HK-2 (cell line): Measurements from ENCODE around the gene GPS2.

ENCODE experiments used
- DNase-seq: peaks from one replicate; pipeline ENCODE4 v3.0.0-alpha.2; 2018; ENCODE audit not compliant: unreplicated experiment

Gene GPS2

GRCh38 chr17:7317161-7317803 is 2.1 kb upstream of the GPS2 start:
- DNase-seq = no peak

DNA sequence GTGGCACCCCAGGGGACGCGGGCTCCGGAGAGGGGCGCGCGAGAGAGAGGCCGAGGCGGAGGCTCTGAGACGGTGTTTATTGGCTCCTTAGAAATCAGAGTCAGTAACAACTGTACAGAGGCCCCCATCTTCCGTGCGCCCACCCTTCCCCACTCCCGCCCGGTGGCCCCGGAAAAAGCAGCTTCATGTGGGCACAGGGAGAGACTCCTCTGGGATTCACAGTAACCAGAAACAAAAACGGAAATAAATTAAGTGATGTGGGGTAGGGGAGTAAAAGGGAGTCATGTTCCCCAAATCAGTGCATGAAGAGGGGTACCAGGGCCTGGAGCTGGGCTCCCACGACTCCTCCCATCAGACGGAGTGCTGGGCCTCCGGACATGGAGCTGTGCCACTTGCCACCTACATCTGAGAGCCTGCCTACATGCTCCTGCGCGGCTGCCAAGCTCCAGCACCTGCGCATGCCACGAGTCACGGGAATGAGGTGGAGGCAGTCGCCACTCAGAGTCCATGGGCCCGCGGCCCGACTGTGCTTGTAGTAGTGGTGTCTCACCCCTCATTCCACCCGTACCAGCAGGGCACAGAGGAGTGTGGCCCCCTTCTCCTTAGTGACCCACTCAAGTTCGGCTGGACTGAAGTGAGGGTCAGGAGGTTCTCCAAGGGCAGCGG is 543 bp upstream of the GPS2 start:
- peak; percentile 15 for DNase-seq

- DNase-seq = peak; percentile 42
Observed at GRCh38 chr17:7313890-7314718, 1.1 kb downstream of the GPS2 start.

DNA sequence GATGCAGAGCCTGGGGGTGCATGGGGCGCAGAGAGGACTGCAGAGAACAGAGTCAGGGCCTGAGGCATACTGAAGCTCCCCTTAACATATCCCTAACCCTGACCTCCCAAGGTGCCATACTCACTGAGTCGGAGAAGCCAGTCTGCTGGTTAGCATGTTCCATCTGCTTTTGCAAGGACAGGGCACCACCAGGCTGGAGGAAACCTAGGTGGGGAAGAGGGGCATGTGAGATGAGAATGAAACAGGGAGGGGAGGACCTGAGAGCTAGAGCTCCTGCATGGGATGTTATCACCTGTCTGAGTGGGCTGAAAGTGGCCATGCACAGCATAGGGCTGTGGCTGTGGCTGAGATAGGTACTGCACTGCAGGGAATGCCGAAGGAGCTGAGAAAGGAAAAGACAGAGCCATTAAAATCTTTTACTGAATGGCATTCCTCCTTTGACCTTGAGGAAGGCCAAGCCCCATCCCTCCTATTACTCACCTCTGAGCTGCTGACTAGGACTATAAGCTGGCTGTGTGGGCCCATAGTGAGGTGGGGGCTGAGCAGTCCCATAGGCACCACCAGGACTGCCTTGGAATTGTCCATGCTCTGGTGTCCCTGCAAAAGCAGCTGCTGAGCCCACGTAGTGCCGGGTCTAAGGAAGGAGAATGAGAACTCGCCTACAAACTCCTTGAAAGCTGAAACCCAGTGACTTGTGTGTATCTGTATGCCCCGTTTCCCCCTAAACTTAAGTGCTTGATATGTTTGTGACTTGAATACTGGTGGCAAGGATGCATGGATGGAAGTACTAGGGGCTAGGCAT is 1.9 kb downstream of the GPS2 start:
- DNase-seq = peak; percentile 39

- DNase-seq = no peak
Observed at GRCh38 chr17:7312432-7313087, 2.6 kb downstream of the GPS2 start.

DNA sequence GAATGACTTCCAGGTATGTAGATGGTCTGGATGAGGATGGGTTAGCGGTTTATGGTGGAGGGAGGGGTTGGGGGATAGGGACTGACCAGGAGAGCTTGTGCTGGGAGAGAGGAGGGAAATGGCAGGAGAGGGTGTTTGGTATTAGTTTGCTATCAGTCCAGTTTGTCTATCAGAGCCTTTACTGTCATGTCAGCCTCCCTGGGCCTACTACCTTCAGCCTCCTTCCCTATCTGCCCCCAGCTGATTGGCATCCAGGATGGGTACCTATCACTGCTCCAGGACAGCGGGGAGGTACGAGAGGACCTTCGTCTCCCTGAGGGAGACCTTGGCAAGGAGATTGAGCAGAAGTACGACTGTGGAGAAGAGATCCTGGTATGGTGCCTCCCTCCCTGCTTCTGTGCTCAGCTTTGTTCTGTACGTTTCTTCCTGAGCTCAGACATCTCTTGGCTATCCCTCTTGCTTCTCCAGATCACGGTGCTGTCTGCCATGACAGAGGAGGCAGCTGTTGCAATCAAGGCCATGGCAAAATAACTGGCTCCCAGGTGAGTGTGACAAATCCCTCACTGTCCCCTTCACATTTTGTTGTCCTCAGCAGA is 4.0 kb downstream of the GPS2 start:
- no peak for DNase-seq

DNA sequence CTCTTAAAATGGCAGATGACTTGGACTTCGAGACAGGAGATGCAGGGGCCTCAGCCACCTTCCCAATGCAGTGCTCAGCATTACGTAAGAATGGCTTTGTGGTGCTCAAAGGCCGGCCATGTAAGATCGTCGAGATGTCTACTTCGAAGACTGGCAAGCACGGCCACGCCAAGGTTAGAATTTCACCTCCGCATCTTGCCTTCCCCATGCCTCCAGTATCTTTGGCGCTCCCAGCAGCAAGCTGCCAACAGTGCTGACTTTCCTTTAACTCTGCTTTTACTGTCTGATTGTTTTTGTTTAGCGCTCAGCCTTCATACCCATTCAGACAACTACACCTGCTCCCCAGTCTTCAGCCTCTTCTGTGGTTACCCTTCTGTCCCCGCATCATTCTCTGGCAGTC is 5.5 kb downstream of the GPS2 start:
- DNase-seq = no peak

DNA sequence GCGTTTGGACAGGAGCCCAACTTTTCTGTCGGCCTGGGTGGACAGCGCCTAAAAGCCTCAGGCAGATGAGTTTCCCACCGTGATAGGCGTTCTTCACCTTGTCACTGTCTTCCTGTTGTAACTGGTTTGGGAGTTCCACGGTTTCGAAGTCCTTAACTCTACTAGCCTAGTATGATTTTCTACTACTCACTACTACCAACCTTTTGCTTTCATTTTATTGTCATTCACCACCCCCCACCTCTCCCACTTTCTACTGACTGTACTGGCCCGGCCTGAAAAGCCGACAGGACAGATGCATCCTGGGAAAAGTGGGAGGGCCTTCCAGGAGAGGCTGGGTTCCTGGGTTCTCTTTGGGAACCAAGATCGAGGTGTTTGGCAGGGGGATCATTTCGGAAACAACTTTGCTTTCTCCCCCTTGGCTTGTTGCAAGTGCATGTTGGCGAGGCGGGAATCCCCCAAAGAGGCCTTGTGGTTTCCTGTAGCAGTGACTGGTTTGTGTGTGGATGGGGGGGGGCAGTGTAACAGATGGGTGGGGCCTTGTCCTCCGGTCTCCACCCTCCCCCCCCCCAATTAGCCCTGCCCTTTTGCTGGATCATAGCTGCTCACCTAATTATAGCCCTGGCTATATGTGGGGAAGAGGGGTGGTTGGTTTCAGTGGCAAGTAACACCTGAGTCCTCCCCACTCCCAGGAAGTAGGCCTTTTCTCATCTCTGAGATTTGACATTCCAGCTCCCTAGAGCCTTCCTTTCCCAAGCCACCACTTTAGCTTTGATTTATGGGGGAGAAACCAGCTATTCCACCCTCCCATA is 6.3 kb downstream of the GPS2 start:
- DNase-seq = peak; percentile 76

GRCh38 chr17:7307686-7308624 is 7.2 kb downstream of the GPS2 start:
- DNase-seq = peak; percentile 41

DNA sequence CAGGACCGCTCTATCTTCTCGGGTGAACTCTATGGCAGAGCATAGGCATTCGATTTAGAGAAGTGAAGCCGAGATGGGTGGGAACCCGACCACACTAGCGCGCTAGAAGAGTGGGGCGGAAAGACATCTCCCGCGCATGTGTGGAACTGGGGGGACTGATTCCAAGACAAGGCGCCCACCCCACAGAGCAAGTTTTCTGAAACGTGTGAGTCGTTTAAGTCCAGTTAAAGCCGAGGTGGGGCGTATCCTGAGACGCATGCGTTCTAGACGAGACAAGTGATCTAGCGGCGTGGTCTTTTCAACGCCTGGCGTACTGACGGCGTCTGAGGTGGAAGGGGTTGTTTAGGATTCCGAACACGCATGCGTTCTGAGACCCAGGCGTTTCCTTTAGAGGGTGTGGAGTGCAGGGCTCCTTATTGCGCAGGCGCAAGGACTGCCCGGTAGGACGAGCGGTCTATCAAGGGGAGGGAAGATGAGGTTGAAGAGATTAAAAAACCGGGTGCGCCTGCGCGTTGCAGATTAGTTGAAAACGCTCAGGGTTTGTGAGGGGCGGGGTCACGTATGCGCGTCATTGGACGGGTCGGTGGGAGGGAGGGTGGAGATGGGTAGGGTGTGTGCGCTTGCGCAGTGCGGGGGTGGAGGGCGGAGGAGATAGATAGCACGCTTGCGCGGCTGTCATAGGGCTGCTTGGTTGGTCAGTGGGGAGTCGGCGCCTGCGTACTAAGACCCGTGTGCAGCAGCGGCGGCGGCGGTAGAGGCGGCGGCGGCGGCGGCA is 8.1 kb downstream of the GPS2 start, which contains the start of gene EIF5A:
TSS of gene EIF5A (plus strand) at position 718 of the 775 bp plus-strand sequence. CDS start 2,008 bp downstream, outside the sequence.
- DNase-seq = peak; percentile 100

- no peak for DNase-seq
Observed at GRCh38 chr17:7304179-7304578, 11.0 kb downstream of the GPS2 start.

- DNase-seq = peak; percentile 87
Observed at GRCh38 chr17:7296189-7296861, 18.8 kb downstream of the GPS2 start.

DNA sequence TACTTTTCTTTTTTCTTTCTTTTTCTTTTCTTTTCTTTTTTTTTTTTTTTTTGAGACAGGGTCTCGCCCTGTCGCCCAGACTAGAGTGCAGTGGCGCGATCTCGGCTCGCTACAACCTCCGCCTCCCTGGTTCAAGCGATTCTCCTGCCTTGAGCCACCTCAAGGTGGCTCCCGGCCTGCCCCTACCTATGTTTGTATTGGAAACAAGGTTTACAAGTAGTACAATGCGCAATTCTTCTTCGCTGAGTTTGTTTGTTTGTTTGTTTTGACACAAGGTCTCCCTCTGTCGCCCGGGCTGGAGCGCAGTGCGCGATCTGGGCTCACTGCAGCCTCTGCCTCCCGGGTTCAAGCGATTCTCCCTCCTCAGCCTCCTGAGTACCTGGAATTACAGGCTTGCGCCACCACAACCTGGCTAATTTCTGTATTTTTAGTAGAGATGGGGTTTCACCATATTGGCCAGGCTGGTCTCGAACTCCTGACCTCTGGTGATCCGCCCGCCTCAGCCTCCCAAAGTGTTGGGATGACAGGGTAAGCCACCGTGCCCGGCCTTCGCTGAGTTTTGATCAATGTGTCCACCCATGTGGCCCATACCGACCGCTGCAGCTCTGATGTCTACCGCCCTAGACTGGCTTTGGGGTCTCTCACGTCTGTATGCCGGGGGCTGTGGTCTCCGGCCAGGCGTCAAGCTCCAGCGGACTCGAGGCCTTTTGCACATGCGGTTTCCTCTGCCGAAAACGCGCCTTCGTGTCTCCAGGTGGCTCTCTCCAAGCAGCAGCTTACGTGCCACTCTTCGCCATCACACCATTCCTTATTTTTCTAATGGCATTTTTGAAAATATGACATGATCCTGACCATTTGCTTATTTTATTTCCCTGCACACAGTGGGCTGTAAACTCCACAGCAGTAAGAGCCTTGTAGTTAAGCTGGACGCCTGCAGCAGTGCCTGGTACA is 19.7 kb downstream of the GPS2 start:
- DNase-seq = no peak

DNA sequence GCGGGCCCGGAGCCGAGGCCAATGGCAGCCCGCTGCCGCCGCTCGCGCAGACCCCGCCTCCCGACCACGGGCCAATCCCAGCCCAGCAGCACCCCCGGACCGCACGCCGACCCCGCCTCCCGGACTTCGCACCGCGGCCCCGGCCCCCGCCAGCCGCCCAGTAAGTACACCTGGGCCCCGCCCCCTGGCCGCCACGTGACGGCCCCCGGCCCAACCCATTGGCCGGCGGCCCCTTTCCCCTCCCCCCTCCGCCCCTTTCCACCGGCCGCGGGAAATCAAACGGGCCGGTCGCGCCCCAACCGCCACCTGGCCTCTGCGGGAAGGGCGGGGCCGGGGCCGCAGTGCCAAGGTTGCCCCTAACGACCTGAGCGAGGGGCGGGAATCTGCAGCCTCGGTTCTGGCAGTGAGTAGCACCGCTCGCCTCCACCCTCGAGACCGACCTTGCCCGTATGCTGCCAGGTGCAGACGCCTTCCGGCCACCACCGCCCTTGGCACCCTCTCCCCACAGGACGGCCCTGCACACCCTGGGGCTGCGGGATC is 20.5 kb downstream of the GPS2 start, which contains the start of gene YBX2:
TSS of gene YBX2 (minus strand) at position 26 of the 540 bp plus-strand sequence. CDS start 139 bp downstream, outside the sequence.
- peak; percentile 97 for DNase-seq

DNA sequence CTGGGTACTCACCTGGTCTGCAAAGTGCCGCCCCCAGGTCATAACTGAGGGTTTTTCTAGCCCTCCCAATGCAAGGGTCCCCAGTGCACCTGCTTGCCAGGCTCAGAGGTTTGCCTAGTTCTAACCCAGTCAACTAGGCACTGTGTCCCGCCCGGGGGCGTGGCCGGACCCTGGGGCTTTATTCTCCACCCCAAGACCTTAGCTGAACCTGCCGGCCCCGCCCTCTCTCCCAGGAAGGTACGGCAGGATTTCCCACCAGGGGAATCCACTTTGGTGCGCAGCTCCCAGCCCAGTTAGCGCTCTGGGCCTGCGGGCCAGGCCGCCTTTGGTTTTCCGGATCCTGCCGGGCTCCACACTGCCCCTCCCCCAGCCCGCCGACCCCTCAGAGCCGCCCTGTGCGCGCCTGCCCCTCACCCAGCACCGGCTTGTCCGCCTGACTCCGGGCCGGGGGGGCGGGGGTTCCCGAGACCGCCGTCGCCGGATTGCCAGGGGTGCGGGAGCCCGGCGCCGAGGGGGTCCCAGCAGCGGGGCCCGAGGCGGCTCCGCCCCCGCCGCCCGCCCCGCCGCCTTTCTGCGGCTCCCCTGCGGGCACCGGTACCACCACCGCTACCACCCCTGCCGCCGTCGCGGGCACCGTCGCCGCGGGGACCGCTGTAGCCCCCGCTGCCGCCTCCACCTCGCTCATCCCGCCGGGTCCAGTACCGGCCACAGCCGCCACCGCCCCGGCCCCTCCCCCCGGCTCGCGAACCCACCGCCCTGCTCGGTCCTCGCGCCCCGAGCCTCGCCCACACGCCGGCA is 21.1 kb downstream of the GPS2 start:
- peak; percentile 54 for DNase-seq
